Lung (tissue), 12 donors: Measurements from ENCODE around the gene RAD23B. TPM values are rescaled to one million over a fixed set of nuclear protein-coding genes. Genes with fewer than 3 reads are reported as not detected.
"Not testable (repeated sequence)": the region's sequence is repeated elsewhere in the genome, so short reads cannot be mapped to it uniquely, and the experiment has no call there.

Experiments
- ATAC-seq: fragments of 200-7000 bp; cut with Tn5 transposase; one replicate; pipeline ENCODE4 v1.9.1; 2020; ENCODE audit warnings: moderate number of reproducible peaks; ENCODE audit not compliant: insufficient read depth, low FRiP score
- DNase-seq, 3 donors: peaks; one replicate each; pipeline ENCODE4 v3.0.0-alpha.2; 2013 to 2017
- H3K27ac ChIP-seq, 2 donors: one replicate each; pipeline ENCODE4 v1.5.1; 2013; ENCODE audit warnings: mild to moderate bottlenecking in 2 of 2, moderate library complexity in 2 of 2, control low read depth in 1 of 2, inconsistent platforms in 1 of 2, low read depth in 1 of 2, low read length in 1 of 2
- H3K27me3 ChIP-seq, 3 donors: one replicate each; pipeline ENCODE4 v1.5.1; 2013; ENCODE audit warnings: low read length in 2 of 3; ENCODE audit not compliant: control insufficient read depth in 3 of 3, insufficient read depth in 3 of 3
- H3K36me3 ChIP-seq, 4 donors: one replicate each; pipeline ENCODE4 v1.5.1; 2013; ENCODE audit warnings: low read length in 4 of 4, mild to moderate bottlenecking in 1 of 4, moderate library complexity in 1 of 4; ENCODE audit not compliant: control insufficient read depth in 4 of 4, insufficient read depth in 4 of 4
- H3K4me1 ChIP-seq, 5 donors: one replicate each; pipeline ENCODE4 v1.5.1; 2013; ENCODE audit warnings: low read length in 5 of 5, mild to moderate bottlenecking in 2 of 5, moderate library complexity in 1 of 5; ENCODE audit not compliant: control insufficient read depth in 5 of 5, insufficient read depth in 5 of 5
- H3K4me3 ChIP-seq: one replicate; pipeline ENCODE4 v1.5.1; 2013; ENCODE audit warnings: mild to moderate bottlenecking, control low read depth, moderate library complexity
- H3K9ac ChIP-seq, 2 donors: one replicate each; pipeline ENCODE4 v1.5.1; 2013; ENCODE audit warnings: low read length in 2 of 2, control low read depth in 1 of 2; ENCODE audit not compliant: insufficient read depth in 1 of 2
- H3K9me3 ChIP-seq, 4 donors: one replicate each; pipeline ENCODE4 v1.5.1; 2013; ENCODE audit warnings: low read length in 3 of 4, mild to moderate bottlenecking in 1 of 4, moderate library complexity in 1 of 4; ENCODE audit not compliant: control insufficient read depth in 4 of 4, insufficient read depth in 3 of 4
- WGBS, 2 donors: extraction: QIAGEN DNeasy Blood & Tissue Kit; methylation state at CpG; one replicate each; pipeline ENCODE4 v1.1.7; 2013; 5-methylcytosine and 5-hydroxymethylcytosine counted together
- polyA plus RNA-seq, 2 donors: library from polyadenylated mRNA; stranded (reverse); fragments of 200-250 nt; gene quantifications; one replicate each; pipeline ENCODE4 v1.2.1, GENCODE V29; 2013
- total RNA-seq, 2 donors: library from RNA; depleted of rRNA in 1 of 2; stranded (reverse); fragments of >200 nt in 1 of 2; gene quantifications; one replicate each; pipeline ENCODE4 v1.2.1, GENCODE V29; 2014 to 2021
- TF ChIP-seq, protein P1 (sequence below): IDR thresholded peaks from 2 replicates; pipeline ENCODE4 v1.5.1; 2012; ENCODE audit warnings: mild to moderate bottlenecking; ENCODE audit errors: control extremely low read depth, extremely low read depth
- donor health status: control.
- donor health status: control.
- donor health status: Bipolar disorder and iron deficiency.
- donor health status: healthy.
- donor health status: DM: yes; HTN: yes; CAD: no.

Gene RAD23B
- total and polyA plus RNA-seq, 4 donors, result 37.9 to 114 (median 62.3) TPM

GRCh38 chr9:107295995-107296394, 12.9 kb downstream of the RAD23B start:
- no peak overlapping the region for H3K27ac ChIP-seq
- no peak for ATAC-seq
- WGBS, 2 donors, result 50 to 85% methylated on average over 1 of the region's 1 CpG

DNA sequence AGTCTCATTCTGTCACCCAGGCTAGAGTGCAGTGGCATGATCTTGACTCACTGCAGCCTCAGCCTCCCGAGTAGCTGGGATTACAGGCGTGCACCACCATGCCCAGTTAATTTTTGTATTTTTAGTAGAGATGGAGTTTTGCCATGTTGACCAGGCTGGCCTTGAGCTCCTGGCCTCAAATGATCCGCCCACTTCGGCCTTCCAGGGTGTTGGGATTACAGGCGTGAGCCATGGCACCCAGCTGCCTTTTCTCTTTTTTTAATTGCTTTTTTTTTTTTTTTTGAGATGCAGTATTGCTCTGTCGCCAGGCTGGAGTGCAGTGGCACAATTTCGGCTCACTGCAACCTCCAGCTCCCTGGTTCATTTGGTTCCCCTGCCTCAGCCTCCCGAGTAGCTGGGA, 13.5 kb downstream of the RAD23B start:
- peaks cover 6 to 30% (median 9%) of the 10 kb centered on the region in 5 donors for H3K4me1 ChIP-seq
- H3K27me3 ChIP-seq, H3K9ac ChIP-seq, H3K4me3 ChIP-seq, H3K36me3 ChIP-seq, ATAC-seq, DNase-seq, H3K9me3 ChIP-seq, H3K27ac ChIP-seq: not testable (repeated sequence)
- 95% methylated on average over 8 of the region's 8 CpGs for WGBS, 2 donors

More at GRCh38 chr9:107295995-107296394, 12.9 kb downstream of the RAD23B start:
- no peak overlapping the region for H3K4me3 ChIP-seq
- DNase-seq, result no peak
- peaks cover 6 to 29% (median 15%) of the 10 kb centered on the region in 5 donors for H3K4me1 ChIP-seq
- peaks cover 0 to 2% (median 0%) of the 10 kb centered on the region in 4 donors for H3K36me3 ChIP-seq
- no peaks in the 10 kb centered on the region for H3K27me3 ChIP-seq
- H3K9me3 ChIP-seq, result no peaks in the 10 kb centered on the region
- no peak overlapping the region for H3K9ac ChIP-seq
- TF ChIP-seq, protein P1, sequence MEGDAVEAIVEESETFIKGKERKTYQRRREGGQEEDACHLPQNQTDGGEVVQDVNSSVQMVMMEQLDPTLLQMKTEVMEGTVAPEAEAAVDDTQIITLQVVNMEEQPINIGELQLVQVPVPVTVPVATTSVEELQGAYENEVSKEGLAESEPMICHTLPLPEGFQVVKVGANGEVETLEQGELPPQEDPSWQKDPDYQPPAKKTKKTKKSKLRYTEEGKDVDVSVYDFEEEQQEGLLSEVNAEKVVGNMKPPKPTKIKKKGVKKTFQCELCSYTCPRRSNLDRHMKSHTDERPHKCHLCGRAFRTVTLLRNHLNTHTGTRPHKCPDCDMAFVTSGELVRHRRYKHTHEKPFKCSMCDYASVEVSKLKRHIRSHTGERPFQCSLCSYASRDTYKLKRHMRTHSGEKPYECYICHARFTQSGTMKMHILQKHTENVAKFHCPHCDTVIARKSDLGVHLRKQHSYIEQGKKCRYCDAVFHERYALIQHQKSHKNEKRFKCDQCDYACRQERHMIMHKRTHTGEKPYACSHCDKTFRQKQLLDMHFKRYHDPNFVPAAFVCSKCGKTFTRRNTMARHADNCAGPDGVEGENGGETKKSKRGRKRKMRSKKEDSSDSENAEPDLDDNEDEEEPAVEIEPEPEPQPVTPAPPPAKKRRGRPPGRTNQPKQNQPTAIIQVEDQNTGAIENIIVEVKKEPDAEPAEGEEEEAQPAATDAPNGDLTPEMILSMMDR, result no peak

DNA sequence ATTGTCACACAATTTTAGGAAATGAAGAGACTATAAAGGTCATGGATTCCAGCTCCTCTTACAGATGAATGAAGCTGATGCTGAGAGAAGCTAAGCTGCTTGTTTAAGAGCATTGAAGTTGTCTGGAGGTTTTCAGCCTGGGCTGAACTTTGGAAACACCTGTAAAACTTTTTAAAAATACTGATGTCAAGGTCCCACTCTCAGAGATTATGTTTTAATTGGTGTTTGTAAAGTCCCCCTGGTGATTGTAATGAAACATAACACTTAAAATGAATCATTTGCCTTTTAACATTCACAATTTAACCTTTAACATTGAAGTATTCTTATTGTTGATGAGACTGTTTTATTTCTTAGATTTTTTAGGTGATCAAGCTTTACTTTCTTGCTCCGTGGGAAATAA, 16.4 kb downstream of the RAD23B start:
- H3K4me1 ChIP-seq, result peaks cover 0 to 17% (median 8%) of the 10 kb centered on the region in 5 donors
- H3K27me3 ChIP-seq, result no peaks in the 10 kb centered on the region
- WGBS, 2 donors, result 68 to 83% methylated on average over 1 of the region's 1 CpG
- H3K27ac ChIP-seq, result no peak overlapping the region
- peaks cover 0 to 9% (median 3%) of the 10 kb centered on the region in 4 donors for H3K36me3 ChIP-seq
- ATAC-seq (no peak), DNase-seq (no peak)
- TF ChIP-seq, protein P1, result no peak
- H3K9ac ChIP-seq, result no peak overlapping the region
- no peaks in the 10 kb centered on the region for H3K9me3 ChIP-seq
- H3K4me3 ChIP-seq, result no peak overlapping the region

- Histone ChIP-seq H3K27ac (no peak overlapping the region), H3K4me3 (no peak overlapping the region), H3K9ac (no peak overlapping the region), H3K27me3 (no peaks in the 10 kb centered on the region), H3K4me1 (peaks cover 0 to 4% (median 0%) of the 10 kb centered on the region in 5 donors), H3K36me3 (peaks cover 14 to 41% (median 34%) of the 10 kb centered on the region in 4 donors), H3K9me3 (no peaks in the 10 kb centered on the region)
- ATAC-seq, result no peak
- TF ChIP-seq, protein P1, result no peak
- no peak for DNase-seq
- WGBS, 2 donors, result 94 to 96% methylated on average over 2 of the region's 2 CpGs
Measured at GRCh38 chr9:107306308-107306707, 23.2 kb downstream of the RAD23B start.
